Measurements from ENCODE around the gene MAP2K5.

MAP2K5 gene

DNA sequence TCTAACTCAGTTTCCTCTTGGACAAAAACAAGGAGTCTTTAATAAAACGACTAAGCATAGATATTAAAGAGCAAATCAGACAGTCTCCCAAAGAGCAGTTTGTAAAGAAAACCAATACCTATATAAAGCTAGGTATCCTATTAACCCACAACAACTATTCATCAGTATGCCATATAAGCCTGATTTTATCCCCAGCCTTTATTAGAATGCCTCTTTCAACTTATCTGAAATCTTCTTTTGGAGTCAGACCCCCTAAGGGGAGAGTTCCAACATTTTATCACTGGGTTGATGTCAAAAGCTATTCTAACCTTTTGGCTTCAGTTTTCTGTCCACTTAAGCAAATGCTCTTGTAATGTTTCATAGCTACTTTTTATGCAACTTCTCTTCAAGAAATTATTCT lies 17.8 kb downstream of the MAP2K5 start:
- DNase-seq = no peak

DNA sequence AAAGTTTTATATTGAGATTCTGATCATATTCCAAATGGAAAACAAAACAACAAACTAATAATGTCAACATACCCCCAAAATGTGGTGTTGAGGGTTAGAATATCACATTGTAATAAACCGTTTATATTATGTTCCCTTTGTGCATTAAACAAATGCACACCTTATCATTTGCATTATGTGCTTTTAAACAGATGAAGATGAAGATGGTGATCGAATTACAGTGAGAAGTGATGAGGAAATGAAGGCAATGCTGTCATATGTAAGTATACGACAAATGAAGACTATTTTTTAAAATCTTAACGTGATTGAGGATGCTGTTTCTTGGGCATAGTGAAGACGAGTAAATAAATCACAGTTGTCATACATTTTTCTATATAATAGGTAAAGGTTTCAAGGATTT lies 20.6 kb downstream of the MAP2K5 start:
- DNase-seq = no peak

DNA sequence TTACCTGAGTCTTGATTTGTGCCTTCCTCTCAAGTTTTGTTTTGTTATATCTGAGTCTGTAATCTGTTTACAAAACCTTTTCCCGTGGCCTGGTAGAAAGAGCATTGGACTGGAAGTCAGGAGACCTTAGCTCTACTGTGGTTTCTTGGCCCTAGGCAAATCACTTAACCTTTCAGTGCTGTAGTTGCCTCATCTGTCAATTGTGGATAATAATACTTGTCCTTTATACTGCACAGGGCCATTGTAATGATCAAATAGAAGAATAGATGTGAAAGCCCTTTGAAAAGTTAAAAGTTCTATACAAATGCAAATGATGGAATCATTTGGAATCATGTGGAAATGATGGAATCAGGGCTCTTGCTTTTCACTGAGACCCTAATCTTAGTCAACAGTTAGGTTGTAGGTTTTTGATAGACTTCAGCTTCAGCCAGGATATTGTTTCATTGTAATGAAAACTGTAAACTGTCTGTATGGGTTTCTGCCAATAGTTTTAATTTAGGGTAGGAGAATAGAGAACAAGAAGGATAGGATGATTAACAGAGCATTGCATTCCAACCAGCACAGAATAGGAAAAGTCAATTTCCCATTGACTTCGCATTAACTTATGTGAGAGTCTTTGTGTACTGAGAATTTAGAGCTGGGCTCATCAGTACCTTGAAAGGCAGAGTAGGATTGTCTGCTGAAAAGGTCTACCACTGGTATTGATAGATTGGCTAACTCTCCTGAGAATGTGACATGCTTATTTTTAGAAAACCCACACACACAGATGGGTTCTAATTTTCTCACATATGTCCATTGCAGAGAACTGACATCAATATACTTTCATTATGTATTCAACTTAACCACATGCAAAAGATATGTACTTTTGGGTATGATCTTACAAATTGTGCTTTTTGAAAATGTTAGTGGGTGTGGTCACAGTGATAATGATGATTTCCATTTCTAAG lies 21.8 kb downstream of the MAP2K5 start:
- DNase-seq = no peak

DNA sequence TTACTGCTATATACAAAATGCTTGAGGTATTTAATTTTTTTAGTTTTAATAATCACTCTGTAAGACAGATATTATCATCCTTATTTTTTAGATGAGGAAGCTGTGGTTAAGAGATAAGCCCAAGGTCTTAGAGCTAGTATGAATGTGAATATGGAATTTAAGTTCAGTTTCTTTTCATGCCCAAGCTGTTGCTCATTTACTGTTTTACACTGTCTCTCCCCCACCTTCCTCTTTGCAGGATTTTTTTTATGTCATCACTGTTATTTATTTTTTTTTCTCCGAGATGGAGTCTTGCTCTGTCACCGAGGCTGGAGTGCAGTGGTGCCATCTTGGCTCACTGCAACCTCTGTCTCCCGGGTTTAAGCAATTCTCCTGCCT lies 22.5 kb downstream of the MAP2K5 start:
- peak; percentile 33 for DNase-seq

- no peak for DNase-seq
These were observed 27.2 kb downstream of the MAP2K5 start for GRCh38 chr15:67569668-67570067.

DNA sequence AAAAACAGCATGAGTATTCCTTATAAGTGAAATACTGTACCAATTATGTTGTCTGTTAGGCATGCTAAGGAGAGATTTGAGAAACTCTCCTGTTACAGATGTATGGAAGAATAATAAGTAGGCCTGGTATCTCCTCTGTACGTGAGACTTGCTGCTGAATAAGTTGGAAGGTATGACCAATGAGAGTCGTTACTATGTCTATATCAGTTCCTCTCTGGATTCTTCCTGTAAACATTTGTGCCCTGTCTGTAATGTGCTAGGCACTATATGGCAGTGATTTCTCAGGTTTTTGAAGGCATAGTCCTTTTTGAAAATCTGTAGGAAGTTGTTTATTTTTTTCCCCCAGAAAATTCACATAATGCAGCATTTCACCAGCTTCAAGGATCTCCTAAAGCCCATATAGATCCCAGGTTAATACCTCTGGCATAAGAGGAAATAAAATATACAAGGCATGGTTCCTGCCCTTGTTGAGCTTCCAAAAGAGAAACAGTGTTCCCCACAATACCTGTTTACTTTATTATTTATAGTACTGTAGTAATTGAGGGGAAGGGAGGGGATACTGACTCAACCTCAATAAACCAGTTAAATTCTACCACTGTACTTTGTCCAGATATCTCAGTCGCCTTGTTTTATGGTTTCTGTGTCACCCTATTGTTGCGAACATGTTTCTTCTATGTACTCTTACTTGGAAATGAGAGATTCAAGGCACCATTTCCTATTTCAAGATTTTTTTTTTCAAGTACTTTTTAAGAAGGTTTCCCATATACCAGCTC lies 28.6 kb downstream of the MAP2K5 start:
- no peak for DNase-seq

DNA sequence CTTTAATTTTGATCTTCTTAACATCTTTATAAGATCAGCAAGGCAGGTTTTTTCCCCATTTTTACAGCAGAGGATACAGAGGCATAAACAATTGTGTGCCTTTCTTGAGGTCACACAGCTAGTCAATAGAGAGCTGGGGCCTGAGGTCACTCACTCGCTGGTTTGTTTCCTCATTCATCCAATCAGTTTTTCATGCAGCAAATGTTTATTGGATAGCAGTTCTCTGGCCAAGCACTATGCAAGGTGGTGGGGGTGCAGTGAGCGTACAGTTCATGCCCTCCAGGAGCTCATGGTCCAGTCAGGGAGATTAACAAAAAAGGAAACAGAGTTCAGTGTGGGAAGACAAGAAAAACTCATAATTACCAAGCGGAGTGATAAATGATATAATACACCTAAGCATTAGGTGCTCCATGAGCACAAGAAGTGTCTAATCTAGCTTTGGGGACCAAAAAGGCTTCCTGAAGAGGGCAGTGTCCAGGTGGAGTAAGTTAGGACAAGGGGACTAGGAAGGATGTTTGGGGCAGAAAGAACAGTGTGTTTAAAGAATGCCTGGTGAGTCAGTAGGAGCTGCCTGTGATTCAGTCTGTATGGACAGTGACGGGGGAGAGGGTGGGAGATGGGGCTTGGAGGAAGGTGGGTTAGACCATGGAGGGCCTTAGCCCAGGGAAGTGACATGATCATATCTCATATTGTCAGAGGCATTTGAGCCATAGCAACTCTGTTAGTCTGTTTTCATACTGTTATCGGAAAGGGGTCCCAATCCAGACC lies 29.3 kb downstream of the MAP2K5 start:
- DNase-seq = no peak

DNA sequence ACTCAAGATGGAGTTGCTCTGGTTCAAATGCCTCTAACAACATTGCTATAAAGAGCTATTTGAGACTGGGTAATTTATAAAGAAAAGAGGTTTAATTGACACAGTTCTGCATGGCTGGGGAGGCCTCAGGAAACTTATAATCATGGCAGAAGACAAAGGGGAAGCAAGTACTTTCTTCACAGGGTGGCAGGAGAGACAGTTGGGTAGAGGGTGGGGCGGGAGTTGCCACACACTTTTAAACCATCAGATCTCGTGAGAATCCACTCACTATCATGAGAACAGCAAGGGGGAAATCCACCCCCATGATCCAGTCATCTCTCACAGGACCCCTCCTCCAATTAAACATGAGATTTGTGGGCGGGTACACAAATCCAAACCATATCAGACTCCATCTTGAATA lies 30.7 kb downstream of the MAP2K5 start:
- DNase-seq = peak; percentile 8

GRCh38 chr15:67575039-67575502 lies 32.6 kb downstream of the MAP2K5 start:
- DNase-seq = no peak

DNA sequence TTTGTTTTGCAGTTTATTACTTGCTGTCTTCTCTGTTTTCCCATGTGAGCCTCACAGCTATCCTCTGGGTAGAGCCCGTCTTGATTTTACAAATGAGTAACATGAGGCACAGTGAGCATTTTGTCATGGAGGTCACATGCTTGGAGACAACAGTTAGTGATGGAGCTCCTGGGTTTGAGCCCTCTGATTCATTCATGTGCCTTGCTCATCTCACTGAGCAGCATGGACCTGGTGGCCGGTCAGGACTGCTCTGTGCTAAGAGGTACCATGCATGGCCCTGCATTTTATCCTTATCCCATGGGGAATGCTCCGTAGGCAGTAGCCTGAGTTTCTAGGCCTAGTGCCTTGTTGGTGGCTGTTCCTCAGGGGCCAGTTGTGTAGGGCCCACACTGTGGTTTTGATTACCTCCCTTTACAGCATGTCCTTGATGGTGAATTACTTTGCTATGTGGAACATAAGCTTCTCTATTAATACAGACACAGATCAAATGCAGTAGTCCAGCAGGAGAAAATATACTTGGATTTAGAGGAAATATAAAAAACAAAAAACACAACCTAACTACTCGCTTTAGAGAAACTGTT lies 35.6 kb downstream of the MAP2K5 start:
- DNase-seq = no peak

GRCh38 chr15:67579164-67579563 lies 36.7 kb downstream of the MAP2K5 start:
- no peak for DNase-seq

DNA sequence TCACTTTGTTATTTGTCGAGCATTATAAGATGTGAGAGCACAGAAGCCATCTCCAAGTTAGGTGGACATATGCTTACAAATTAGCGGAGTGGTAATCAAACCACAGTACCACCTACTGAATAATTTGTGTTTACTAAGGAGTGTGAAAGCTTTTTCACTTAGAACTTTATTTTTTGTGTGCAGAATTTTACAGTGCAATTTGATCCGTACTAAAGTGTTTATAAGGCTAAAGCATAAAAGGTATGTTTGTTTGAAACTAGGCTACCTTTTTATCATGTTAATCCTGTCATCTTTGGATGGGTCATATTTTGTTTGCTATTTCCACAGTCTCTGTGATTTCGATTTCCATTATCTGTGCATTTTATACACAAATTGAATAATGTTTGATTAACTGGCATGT lies 37.5 kb downstream of the MAP2K5 start:
- no peak for DNase-seq

GRCh38 chr15:67584157-67584556 lies 41.7 kb downstream of the MAP2K5 start:
- no peak for DNase-seq

DNA sequence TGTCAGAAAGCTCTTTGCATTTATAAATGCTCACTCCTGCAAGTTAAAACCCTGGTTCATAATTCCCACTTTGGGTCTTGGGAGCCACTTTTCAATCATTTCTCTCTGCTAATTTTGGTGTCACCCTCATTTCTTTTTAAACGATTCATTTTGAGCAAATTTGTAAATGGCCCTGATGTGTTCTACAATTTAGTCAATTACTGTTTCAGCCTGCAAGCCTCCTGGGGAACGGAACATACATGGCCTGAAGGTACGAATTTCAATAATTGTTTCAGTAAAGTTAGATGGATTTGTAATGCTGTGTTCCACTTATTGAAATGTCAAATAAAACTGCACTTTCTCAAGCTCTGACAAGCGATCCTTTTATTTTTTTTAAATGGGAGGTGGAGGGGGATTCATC lies 43.2 kb downstream of the MAP2K5 start:
- DNase-seq = no peak

DNA sequence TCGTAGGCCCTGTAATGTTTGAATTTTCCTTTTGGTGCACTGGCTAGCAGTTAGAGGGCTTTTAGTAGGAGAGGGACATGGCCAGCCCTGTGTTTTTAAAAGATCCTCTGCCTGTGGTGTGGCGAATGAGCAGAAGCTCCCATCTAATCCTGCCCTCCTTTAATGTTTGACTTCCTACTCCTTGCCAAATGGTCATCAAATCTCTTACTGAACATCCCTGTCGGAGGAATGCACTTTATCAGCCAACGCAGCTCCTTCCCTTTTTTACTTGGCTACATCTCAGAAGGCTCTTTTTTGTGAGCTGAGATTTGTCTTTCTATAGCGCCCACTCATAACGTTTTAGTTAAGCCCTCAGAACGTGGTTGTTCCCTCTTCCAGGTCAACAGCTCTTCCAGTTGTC lies 44.8 kb downstream of the MAP2K5 start:
- DNase-seq = no peak

DNA sequence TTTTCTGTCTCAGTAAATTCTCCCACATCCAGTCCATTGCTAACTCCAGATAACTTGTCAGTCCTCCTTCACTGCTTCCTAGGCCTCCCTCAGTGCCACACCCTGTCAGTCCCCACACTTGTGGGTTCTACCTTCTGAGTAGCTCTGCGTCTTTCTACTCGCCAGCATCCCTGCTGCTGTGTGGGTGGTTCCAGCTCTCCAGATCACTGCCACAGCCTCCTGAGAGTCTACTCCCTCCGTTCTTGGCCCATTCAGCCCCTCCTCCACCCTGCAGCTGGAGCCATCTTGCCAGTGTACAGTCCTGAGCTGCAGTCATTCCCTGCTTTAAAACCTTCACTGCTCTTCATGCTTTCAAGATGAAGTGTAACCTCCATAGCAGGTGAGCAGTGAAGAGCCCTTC lies 45.3 kb downstream of the MAP2K5 start:
- no peak for DNase-seq

DNA sequence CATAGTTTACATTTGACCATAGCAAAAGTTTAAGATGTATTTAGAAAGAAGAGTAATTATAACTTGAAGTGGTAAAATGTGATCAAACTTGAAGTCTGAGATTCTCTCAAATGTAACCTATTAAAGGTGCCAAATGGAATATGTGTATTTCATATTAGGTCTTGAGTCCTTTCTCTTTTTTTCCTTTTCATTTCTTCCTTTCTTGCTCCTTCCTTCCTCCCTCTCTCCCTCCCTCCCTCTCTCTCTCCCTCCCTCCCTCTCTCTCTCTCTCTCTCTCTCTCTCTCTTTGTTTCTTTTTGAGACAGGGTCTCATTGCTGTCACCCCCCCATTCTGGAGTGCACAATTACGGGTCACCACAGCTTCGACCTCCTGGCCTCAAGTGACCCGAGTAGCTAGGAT lies 47.7 kb downstream of the MAP2K5 start:
- no peak for DNase-seq

GRCh38 chr15:67592245-67592644 lies 49.7 kb downstream of the MAP2K5 start:
- DNase-seq = no peak

DNA sequence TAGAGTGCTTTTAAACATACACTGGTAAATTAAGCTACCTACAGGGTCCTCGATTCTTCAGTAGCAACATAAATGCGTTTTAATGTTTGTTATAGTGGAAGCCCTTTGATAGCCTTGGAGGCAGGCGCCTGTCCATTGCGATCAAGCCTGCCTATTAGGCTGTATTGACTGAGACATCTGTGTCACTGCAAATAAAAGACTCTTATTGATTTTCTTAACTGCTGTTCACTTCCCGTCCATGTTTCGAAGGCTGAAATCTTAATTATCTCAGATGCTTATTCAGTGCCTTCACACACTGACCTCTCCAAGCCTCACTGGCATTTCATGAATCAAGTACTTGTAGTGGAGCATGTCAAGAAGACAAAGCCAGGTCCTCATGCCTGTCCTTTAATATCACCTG lies 51.1 kb downstream of the MAP2K5 start:
- no peak for DNase-seq

GRCh38 chr15:67594770-67595169 lies 52.3 kb downstream of the MAP2K5 start:
- DNase-seq = no peak

- no peak for DNase-seq
These were observed 53.1 kb downstream of the MAP2K5 start for GRCh38 chr15:67595572-67595971.

GRCh38 chr15:67601073-67601472 lies 58.6 kb downstream of the MAP2K5 start:
- no peak for DNase-seq

DNA sequence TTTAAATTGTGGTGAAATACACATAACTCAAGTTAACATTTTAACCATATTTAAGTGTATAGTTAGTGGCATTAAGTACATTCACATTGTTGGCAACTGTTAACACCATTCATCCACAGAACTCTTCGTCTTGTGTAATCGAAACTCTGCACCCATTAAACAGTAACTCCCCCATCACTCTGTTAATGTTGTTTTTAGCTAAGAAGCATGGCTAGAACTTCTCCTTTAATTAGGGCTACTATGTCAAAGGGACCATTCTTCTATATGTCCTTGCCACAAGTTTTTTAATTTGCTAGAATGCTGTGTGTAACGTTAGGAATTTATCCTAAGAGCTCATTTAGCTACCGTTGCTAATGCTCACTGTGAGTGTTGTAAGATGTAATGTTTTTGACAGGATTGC lies 60.6 kb downstream of the MAP2K5 start:
- no peak for DNase-seq

Data from hematopoietic multipotent progenitor cell treated with erythropoietin and hydrocortisone succinate and interleukin-3 and kit ligand, for 6 days (in vitro differentiated cells).